Erythroblast (primary cell): ENCODE results near the gene HSD17B1.

Experiments used
- GATA1 ChIP-seq: IDR thresholded peaks from 2 replicates; pipeline ENCODE4 v1.6.1; 2011; ENCODE audit warnings: low read depth, mild to moderate bottlenecking, control low read depth, low read length, moderate library complexity
- POLR2A ChIP-seq: IDR thresholded peaks from 2 replicates; pipeline ENCODE4 v1.6.1; 2011; ENCODE audit warnings: mild to moderate bottlenecking, low read length

GRCh38 chr17:42547698-42548069 lies 5.0 kb upstream of the HSD17B1 start:
- TF ChIP-seq POLR2A (no peak), GATA1 (no peak)
